GM23338 (cell line): ENCODE measurements around the gene CFAP92. TPM values are rescaled to one million over a fixed set of nuclear protein-coding genes. Genes with fewer than 3 reads are reported as not detected.

Source experiments
- ATAC-seq: fragments of 200-7000 bp; cut with Tn5 transposase; 3 replicates; pipeline ENCODE4 v1.9.1; 2020
- DNase-seq: peaks from one replicate; pipeline ENCODE4 v3.0.0-alpha.2; 2015; ENCODE audit warnings: low spot score
- H2AFZ ChIP-seq: fragments of 200-600 bp; sonication (generic); 2 replicates; pipeline ENCODE4 v1.8.0; 2016; ENCODE audit warnings: antibody characterized with exemption, mild to moderate bottlenecking, moderate library complexity
- H3F3A ChIP-seq: fragments of 200-600 bp; sonication (generic); replicated peaks from 2 replicates; pipeline ENCODE4 v1.8.0; 2017; ENCODE audit warnings: antibody characterized with exemption, mixed run types, low read depth
- H3K27ac ChIP-seq: fragments of 200-600 bp; sonication (generic); 2 replicates; pipeline ENCODE4 v1.6.1; 2016; ENCODE audit warnings: low read depth
- H3K27me3 ChIP-seq: fragments of 200-600 bp; sonication (generic); 2 replicates; pipeline ENCODE4 v1.8.0; 2016; ENCODE audit warnings: mild to moderate bottlenecking, mixed run types, moderate library complexity; ENCODE audit not compliant: insufficient read depth
- H3K36me3 ChIP-seq: fragments of 200-600 bp; sonication (generic); 2 replicates; pipeline ENCODE4 v1.8.0; 2016; ENCODE audit warnings: mild to moderate bottlenecking; ENCODE audit not compliant: insufficient read depth
- H3K4me1 ChIP-seq: fragments of 200-600 bp; sonication (generic); 2 replicates; pipeline ENCODE4 v1.8.0; 2016; ENCODE audit warnings: mild to moderate bottlenecking, moderate library complexity; ENCODE audit not compliant: insufficient read depth
- H3K4me2 ChIP-seq: fragments of 200-600 bp; sonication (generic); 2 replicates; pipeline ENCODE4 v1.7.1; 2017; ENCODE audit warnings: mixed run types
- H3K4me3 ChIP-seq: fragments of 200-600 bp; sonication (generic); 2 replicates; pipeline ENCODE4 v1.6.1; 2016; ENCODE audit warnings: mixed run types
- H3K79me2 ChIP-seq: fragments of 200-600 bp; sonication (generic); replicated peaks from 2 replicates; pipeline ENCODE4 v1.8.0; 2017; ENCODE audit warnings: mild to moderate bottlenecking; ENCODE audit not compliant: insufficient read depth
- H3K9me2 ChIP-seq: fragments of 200-600 bp; sonication (generic); 2 replicates; pipeline ENCODE4 v1.8.0; 2017; ENCODE audit not compliant: insufficient read depth
- H4K20me1 ChIP-seq: fragments of 200-600 bp; sonication (generic); replicated peaks from 2 replicates; pipeline ENCODE4 v1.8.0; 2017; ENCODE audit warnings: mild to moderate bottlenecking; ENCODE audit not compliant: insufficient read depth
- H3K27ac Mint-ChIP-seq: 2 replicates; pipeline ENCODE4 v1.8.0; 2020; ENCODE audit warnings: inconsistent platforms, mild to moderate bottlenecking, moderate library complexity, mixed read lengths
- H3K27me3 Mint-ChIP-seq: 3 replicates; pipeline ENCODE4 v1.8.0; 2022; ENCODE audit warnings: low read depth, mild to moderate bottlenecking, moderate library complexity, mixed read lengths, inconsistent platforms; ENCODE audit not compliant: insufficient read depth, poor library complexity
- H3K36me3 Mint-ChIP-seq: 3 replicates; pipeline ENCODE4 v1.8.0; 2021; ENCODE audit warnings: low read depth, mild to moderate bottlenecking, inconsistent platforms, moderate library complexity, mixed read lengths
- H3K4me1 Mint-ChIP-seq: 3 replicates; pipeline ENCODE4 v1.8.0; 2020; ENCODE audit warnings: mild to moderate bottlenecking, inconsistent platforms, mixed read lengths
- H3K4me3 Mint-ChIP-seq: 3 replicates; pipeline ENCODE4 v1.8.0; 2021; ENCODE audit warnings: moderate library complexity, mild to moderate bottlenecking, inconsistent platforms, mixed read lengths
- H3K9me3 Mint-ChIP-seq: 3 replicates; pipeline ENCODE4 v1.8.0; 2020; ENCODE audit warnings: moderate library complexity, mild to moderate bottlenecking, inconsistent platforms, mixed read lengths
- CREB1 ChIP-seq: fragments of 250-450 bp; sonication (Bioruptor Pico); IDR thresholded peaks from 2 replicates; pipeline ENCODE4 v1.5.0; 2020; ENCODE audit warnings: low read depth, mild to moderate bottlenecking, moderate library complexity
- CTCF ChIP-seq, 2 experiments: fragments of 200-600 bp in 1 of 2; sonication (generic) in 1 of 2; conservative IDR thresholded peaks; 2 replicates each; pipeline versions ENCODE4 v1.5.1 to v1.6.1; 2016 to 2017; ENCODE audit warnings: antibody characterized with exemption in 2 of 2, low read depth in 2 of 2, mild to moderate bottlenecking in 2 of 2, moderate library complexity in 1 of 2
- EZH2 ChIP-seq: fragments of 200-600 bp; sonication (generic); IDR thresholded peaks from one replicate; pipeline ENCODE4 v1.8.0; 2017; ENCODE audit warnings: antibody characterized with exemption, mild to moderate bottlenecking, low read depth; ENCODE audit not compliant: unreplicated experiment
- NANOG ChIP-seq: IDR thresholded peaks from 2 replicates; pipeline ENCODE4 v1.6.1; 2016; ENCODE audit warnings: antibody characterized with exemption, borderline replicate concordance
- polyA plus RNA-seq: library from polyadenylated mRNA; unstranded; fragments of >200 nt; fragmentation: Nextera tagmentation; extraction: Ambion mirVana; gene quantifications from 2 replicates; pipeline ENCODE4 v1.2.1, GENCODE V29; 2016
- total RNA-seq: library from RNA; depleted of rRNA; stranded (reverse); fragments of >200 nt; shearing (Covaris generic); gene quantifications from 2 replicates; pipeline ENCODE4 v1.2.3, GENCODE V29; 2014
- TF ChIP-seq, protein P1 (sequence below): fragments of 250-450 bp; sonication (Bioruptor Pico); IDR thresholded peaks from 2 replicates; pipeline ENCODE4 v1.5.0; 2020; ENCODE audit warnings: mild to moderate bottlenecking, moderate library complexity

CFAP92 gene
- total and polyA plus RNA-seq, 2 experiments from 2014 or later: 1.6 to 2.3 TPM

GRCh38 chr3:128942161-128942952, 51.5 kb downstream of the CFAP92 start:
- Histone ChIP-seq H3K4me2 (no peak overlapping the region), H3K36me3 (no peaks in the 10 kb centered on the region), H3K4me3 (no peak overlapping the region), H3K4me1 (no peaks in the 10 kb centered on the region), H3K27ac (no peak overlapping the region), H3F3A (no peaks in the 10 kb centered on the region), H3K27me3 (no peaks in the 10 kb centered on the region), H2AFZ (0 out of 2 replicates have a peak overlapping the region, but pooled peaks have one; percentile 23), H4K20me1 (no peaks in the 10 kb centered on the region), H3K79me2 (no peaks in the 10 kb centered on the region), H3K9me2 (no peaks in the 10 kb centered on the region)
- TF ChIP-seq CTCF (conservative IDR thresholded peaks at IDR 0.05; ENCODE audit: low read depth in 2 of 2): 0 out of 4 replicates have a peak, but pooled peaks of 1 of the 2 experiments have one; percentile 3
- TF ChIP-seq EZH2: no peak
- no peaks in the 10 kb centered on the region for H3K4me1 Mint-ChIP-seq
- no peaks in the 10 kb centered on the region for H3K9me3 Mint-ChIP-seq
- H3K36me3 Mint-ChIP-seq: no peaks in the 10 kb centered on the region
- no peak overlapping the region for H3K27ac Mint-ChIP-seq
- H3K4me3 Mint-ChIP-seq: no peak overlapping the region
- DNase-seq: no peak
- peak; percentile 65 for ATAC-seq
- no peaks in the 10 kb centered on the region for H3K27me3 Mint-ChIP-seq

DNA sequence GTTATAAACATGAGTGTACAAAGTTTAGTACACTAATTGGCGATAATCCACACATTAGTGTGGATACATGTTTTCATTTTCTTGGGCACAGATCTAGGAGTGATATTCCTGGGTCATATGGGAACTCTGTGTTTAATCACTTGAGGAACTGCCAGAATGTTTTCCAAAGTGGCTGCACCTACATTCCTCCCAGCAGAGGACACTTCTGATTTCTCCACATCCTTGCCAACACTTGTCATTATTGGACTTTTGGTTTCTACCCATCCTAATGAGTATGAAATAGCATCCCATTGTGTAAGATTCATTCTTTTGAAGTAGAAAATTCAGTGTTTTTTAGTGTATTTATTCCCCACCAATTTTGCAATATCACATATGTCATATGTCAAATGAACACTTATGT, 53.6 kb downstream of the CFAP92 start:
- Mint-ChIP-seq H3K27me3 (peaks cover 4% of the 10 kb centered on the region), H3K9me3 (no peaks in the 10 kb centered on the region), H3K36me3 (no peaks in the 10 kb centered on the region), H3K4me1 (no peaks in the 10 kb centered on the region), H3K4me3 (no peak overlapping the region), H3K27ac (no peak overlapping the region)
- Histone ChIP-seq H3K27ac (no peak overlapping the region), H3K36me3 (no peaks in the 10 kb centered on the region), H3K4me3 (no peak overlapping the region), H3K27me3 (no peaks in the 10 kb centered on the region), H3K4me1 (no peaks in the 10 kb centered on the region), H4K20me1 (no peaks in the 10 kb centered on the region), H2AFZ (no peak overlapping the region), H3K9me2 (no peaks in the 10 kb centered on the region), H3K4me2 (no peak overlapping the region), H3K79me2 (no peaks in the 10 kb centered on the region), H3F3A (no peaks in the 10 kb centered on the region)
- DNase-seq: no peak
- TF ChIP-seq EZH2: no peak
- TF ChIP-seq NANOG: no peak
- TF ChIP-seq CREB1 (CRISPR knock-in tag): no peak
- TF ChIP-seq, protein P1, sequence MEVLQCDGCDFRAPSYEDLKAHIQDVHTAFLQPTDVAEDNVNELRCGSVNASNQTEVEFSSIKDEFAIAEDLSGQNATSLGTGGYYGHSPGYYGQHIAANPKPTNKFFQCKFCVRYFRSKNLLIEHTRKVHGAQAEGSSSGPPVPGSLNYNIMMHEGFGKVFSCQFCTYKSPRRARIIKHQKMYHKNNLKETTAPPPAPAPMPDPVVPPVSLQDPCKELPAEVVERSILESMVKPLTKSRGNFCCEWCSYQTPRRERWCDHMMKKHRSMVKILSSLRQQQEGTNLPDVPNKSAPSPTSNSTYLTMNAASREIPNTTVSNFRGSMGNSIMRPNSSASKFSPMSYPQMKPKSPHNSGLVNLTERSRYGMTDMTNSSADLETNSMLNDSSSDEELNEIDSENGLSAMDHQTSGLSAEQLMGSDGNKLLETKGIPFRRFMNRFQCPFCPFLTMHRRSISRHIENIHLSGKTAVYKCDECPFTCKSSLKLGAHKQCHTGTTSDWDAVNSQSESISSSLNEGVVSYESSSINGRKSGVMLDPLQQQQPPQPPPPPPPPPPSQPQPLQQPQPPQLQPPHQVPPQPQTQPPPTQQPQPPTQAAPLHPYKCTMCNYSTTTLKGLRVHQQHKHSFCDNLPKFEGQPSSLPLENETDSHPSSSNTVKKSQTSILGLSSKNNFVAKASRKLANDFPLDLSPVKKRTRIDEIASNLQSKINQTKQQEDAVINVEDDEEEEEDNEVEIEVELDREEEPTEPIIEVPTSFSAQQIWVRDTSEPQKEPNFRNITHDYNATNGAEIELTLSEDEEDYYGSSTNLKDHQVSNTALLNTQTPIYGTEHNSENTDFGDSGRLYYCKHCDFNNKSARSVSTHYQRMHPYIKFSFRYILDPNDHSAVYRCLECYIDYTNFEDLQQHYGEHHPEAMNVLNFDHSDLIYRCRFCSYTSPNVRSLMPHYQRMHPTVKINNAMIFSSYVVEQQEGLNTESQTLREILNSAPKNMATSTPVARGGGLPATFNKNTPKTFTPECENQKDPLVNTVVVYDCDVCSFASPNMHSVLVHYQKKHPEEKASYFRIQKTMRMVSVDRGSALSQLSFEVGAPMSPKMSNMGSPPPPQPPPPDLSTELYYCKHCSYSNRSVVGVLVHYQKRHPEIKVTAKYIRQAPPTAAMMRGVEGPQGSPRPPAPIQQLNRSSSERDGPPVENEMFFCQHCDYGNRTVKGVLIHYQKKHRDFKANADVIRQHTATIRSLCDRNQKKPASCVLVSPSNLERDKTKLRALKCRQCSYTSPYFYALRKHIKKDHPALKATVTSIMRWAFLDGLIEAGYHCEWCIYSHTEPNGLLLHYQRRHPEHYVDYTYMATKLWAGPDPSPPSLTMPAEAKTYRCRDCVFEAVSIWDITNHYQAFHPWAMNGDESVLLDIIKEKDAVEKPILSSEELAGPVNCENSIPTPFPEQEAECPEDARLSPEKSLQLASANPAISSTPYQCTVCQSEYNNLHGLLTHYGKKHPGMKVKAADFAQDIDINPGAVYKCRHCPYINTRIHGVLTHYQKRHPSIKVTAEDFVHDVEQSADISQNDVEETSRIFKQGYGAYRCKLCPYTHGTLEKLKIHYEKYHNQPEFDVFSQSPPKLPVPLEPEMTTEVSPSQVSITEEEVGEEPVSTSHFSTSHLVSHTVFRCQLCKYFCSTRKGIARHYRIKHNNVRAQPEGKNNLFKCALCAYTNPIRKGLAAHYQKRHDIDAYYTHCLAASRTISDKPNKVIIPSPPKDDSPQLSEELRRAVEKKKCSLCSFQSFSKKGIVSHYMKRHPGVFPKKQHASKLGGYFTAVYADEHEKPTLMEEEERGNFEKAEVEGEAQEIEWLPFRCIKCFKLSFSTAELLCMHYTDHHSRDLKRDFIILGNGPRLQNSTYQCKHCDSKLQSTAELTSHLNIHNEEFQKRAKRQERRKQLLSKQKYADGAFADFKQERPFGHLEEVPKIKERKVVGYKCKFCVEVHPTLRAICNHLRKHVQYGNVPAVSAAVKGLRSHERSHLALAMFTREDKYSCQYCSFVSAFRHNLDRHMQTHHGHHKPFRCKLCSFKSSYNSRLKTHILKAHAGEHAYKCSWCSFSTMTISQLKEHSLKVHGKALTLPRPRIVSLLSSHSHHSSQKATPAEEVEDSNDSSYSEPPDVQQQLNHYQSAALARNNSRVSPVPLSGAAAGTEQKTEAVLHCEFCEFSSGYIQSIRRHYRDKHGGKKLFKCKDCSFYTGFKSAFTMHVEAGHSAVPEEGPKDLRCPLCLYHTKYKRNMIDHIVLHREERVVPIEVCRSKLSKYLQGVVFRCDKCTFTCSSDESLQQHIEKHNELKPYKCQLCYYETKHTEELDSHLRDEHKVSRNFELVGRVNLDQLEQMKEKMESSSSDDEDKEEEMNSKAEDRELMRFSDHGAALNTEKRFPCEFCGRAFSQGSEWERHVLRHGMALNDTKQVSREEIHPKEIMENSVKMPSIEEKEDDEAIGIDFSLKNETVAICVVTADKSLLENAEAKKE (CRISPR knock-in tag): no peak
- no peak for ATAC-seq
